Measurements from ENCODE around the gene NAA38.

The NAA38 gene, protein sequence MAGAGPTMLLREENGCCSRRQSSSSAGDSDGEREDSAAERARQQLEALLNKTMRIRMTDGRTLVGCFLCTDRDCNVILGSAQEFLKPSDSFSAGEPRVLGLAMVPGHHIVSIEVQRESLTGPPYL

GRCh38 chr17:7856811-7857712 lies at the start of gene NAA38:
Gene NAA38, minus strand, starts transcription at chr17:7857559. Its CDS starts 96 bp downstream, at chr17:7857463.
- peak; percentile 99 for DNase-seq

DNA sequence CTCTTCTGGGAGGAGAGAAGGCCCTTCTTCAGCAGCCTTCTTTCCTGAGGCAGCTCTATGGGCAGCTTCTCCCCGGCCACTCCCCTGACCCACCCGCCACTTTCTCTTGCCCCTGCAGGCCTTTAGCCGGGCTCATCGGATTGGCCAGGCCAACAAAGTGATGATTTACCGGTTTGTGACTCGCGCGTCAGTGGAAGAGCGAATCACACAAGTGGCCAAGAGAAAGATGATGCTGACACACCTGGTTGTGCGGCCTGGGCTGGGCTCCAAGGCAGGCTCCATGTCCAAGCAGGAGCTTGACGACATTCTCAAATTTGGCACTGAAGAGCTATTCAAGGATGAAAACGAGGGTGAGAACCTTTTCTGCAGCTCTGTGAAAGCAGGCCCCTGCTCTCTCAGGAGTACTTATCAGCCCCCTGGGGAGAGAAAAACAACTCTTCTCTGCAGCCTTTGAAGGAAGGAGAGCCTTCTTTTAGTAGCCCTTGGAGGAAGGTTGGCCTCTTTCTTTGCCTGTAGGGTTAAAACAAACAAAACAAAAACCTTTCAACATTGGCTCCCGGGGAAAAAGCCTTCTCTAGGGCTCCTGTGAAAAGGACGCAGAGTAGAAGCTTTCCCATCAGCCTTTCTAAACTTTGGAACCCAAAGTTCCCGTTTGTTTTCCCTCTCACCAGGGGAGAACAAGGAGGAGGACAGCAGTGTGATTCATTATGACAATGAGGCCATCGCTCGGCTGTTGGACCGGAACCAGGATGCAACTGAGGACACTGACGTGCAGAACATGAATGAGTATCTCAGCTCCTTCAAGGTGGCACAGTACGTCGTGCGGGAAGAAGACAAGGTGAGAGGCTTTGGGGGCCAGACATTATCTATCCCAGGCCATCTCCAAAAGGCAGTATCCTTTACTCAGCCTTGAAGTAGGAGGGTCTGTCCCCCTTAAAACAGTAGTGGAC lies 46.1 kb upstream of the NAA38 start:
- no peak for DNase-seq

DNA sequence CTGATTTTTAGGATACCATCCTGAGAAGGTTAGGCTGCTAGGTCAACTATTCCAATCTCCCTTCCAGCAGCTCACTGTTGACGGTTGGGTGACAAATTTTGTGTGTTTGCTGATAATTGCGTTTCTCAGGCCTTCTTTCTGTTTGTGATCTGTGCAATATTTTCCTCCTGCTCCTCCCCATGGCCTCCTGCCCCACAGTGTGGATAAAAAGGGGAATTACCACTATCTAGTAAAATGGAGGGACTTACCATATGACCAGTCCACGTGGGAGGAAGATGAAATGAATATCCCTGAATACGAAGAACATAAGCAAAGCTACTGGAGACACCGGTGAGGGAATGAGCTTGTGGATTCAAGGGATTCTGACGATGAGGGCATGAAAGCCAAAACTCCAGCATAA lies 40.4 kb upstream of the NAA38 start:
- peak; percentile 32 for DNase-seq

DNA sequence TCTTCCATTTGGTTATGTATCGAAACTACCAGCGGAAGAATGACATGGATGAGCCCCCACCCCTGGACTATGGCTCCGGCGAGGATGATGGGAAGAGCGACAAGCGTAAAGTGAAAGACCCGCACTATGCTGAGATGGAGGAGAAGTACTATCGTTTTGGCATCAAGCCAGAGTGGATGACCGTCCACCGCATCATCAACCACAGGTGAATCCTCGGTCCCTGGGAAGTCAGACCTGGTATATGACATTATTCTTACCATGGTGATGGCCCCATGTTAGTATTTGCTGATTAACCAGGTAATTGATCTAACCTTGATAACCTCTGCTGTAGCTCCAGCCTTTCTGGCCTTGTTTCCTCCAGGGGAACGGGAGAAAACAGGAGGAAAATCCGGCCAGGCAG lies 39.7 kb upstream of the NAA38 start:
- DNase-seq: no peak

DNA sequence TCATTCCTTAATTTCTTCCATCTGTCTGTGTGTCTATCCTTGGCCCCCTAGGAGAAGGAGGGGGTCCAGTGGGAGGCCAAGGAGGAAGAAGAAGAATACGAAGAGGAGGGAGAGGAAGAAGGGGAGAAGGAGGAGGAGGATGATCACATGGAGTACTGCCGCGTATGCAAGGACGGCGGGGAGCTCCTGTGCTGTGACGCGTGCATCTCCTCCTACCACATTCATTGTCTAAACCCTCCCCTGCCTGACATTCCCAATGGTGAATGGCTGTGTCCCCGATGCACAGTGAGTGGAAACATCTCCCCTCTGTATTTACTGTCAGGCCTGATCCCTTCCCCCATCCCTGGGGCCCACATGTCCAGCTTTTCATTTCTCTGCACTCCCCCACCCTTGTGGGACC lies 37.5 kb upstream of the NAA38 start:
- no peak for DNase-seq

DNA sequence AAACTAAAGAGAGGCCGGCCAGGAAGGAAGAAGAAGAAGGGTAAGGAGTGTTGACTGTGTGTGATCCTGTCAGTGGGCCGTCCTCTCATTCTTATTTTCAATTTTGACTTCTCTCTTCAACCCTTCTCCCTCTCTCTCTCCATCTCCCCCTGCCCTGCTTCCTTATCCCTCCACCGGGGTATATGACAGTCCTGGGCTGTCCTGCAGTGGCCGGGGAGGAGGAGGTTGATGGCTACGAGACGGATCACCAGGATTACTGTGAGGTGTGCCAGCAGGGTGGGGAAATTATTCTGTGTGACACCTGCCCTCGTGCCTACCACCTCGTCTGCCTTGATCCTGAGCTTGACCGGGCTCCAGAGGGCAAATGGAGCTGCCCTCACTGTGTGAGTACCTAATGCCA lies 36.9 kb upstream of the NAA38 start:
- no peak for DNase-seq

DNA sequence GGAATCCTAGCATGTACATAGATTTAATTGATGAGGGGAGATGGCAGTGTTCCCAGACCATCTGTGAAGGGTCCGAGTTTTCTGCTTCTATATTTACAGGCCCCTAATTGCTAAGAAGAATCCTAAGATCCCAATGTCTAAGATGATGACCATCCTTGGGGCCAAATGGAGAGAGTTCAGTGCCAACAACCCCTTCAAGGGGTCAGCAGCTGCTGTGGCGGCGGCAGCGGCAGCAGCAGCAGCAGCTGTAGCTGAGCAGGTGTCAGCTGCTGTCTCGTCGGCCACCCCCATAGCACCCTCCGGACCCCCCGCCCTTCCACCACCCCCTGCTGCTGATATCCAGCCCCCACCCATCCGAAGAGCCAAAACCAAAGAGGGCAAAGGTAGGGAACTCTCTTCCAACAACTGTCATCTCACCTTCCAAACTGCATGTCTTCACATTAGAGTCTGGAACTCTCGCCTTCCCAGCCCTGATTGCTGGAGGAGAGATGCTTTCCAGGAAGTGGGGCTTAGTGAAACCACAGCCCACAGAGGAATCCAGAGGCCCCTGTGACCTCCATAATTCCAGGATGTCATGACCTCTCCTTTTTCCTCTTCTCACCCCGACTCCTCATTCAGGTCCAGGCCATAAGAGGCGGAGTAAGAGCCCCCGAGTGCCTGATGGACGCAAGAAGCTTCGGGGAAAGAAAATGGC lies 36.0 kb upstream of the NAA38 start:
- DNase-seq: no peak

DNA sequence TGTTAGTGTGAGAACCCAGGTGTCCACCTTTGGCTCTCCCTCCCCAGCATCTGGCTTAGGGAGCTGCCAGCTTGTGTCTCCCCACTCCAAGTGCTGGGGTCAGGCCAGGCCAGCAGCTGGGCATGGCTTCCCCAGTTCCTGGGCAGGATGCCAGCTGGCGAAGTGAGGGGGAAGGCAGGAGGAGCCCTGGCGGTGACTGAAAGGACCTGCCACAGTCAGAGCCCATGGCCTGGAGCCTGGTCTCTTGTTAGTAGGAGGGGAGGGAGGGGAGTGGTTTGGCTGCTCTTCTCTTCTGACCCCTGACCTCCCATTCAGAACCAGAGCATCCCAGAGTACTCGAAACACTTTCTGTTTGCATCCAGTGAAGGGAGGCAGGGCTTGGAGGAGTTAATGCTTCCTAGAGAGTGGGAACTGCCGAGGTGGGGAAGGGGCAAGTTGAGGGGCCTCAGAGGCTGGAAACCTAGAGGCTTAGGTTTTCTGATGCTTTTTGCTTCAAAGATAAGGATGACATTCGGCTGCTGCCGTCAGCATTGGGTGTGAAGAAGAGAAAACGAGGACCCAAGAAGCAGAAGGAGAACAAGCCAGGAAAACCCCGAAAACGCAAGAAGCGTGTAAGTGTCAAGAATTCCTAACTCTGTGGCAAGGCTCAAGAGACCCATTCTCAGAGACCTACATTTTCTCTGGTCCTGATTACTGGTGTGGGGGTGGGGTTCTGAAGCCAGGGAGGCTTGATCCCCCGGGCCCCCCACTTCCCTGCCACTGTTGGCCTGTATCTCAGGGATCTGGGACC lies 32.0 kb upstream of the NAA38 start:
- DNase-seq: peak; percentile 14

DNA sequence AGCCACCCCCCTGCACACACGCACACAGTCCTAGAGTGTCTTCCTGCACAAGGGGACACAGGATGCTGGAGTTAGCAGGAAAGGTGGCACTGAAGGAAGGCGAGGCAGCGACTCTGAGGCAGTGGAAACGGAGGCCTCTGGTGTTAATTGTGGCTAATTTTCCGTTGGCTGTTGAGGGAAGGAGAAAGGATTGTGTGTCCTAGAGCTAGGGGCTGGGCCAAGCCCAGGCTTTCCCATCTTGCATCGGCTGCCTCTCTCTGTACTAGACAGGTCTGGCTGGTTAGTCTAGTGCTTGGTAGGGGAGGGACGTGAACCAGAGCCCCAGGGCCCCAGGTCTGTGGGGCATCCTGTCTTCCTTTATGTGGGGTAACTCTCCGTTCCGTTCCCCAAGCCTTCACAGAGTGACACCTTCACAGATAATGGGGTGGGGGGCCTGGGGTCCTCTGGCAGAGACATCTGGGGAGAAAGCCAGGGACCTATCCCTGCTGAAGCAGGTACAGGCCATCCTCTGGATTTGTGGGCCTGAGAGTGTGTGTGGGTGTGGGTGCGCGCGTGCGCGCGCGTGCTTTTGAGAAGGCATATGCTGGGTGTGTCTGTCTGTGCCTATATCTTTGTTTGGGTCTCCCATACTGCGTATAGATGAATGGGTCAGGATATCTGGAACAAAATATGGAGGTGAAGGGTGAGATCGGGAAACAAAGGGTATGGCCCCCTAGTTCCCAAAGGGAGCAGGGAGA lies 31.0 kb upstream of the NAA38 start, which contains the start of gene CHD3:
Gene CHD3 (plus strand): TSS at position 606 of the 737 bp plus-strand sequence. CDS start 212 bp downstream, outside the sequence.
- DNase-seq: peak; percentile 34

GRCh38 chr17:7887482-7888183 lies 30.3 kb upstream of the NAA38 start:
- peak; percentile 98 for DNase-seq

GRCh38 chr17:7887038-7887481 lies 29.7 kb upstream of the NAA38 start:
- DNase-seq: no peak

DNA sequence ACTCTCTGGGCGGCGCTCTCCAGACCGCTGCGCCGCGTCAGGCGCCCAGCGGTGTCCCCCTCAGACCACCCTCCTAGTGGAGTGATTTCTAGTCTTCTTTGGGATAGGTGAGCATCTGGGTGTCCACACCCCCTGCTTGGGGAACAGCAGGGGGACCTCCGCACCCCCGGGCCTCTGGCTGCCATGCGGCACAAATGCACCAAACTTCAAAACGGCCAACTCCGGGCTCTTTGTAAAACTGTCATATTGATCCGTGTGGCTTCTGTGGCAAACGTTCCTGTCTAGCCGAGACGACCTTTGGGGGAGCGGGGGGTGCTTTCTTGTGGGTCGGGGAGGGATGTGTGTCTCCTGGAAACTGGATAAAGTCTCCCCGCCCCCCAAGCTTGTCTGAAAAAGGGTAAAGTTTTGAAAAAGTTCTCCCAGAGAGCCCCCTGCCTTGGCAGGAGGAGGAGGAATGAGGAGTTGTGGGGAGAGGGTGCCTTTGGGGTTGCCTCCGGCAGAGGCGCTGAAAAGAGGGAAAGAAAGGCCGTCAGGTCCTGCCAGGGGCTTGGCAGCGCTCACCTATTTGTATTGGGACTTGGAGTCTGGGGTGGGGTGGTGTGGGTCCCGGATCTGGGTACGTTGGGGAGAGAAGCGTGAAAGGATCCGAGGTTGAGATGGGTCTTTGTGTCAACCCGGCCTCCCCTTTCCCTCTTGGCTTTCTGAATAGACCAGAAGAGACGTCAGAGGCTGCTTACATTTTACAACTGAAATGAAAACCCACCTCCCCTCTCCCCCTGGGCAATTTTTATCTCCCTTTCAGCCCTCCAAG lies 29.1 kb upstream of the NAA38 start:
- DNase-seq: peak; percentile 58

- peak; percentile 25 for DNase-seq
Observed at GRCh38 chr17:7885367-7886226, 28.2 kb upstream of the NAA38 start.

DNA sequence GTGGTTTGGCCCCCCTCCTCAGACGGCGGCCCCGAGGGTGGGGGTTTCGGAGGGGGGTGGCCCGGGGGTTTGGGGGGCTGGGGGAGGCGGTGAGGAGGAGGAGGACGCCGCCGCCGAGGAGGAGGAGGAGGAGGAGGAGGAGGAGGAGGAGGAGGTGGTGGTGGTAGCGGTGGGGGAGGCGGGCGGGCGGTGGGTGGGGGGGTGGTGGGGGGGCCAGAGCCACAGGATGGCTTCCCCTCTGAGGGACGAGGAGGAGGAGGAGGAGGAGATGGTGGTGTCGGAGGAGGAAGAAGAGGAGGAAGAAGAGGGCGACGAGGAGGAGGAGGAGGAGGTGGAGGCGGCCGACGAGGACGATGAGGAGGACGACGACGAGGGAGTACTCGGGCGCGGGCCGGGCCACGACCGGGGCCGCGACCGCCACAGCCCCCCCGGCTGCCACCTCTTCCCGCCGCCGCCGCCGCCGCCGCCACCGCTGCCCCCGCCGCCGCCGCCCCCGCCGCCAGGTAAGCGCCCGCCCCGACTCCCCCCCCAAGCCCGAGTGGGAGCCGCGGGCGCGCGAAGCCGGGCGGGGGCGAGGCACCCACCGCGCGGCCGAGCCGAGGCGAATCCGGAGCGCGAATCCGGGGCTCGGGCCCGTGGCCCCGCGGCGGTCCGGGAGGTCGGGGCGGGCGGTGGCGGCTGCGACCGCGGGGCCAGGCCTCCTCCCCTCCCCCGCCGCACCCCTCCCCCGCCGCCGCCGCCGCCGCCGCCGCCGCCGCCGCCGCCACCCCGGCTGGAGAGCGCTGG lies 27.4 kb upstream of the NAA38 start:
- DNase-seq: peak; percentile 19

GRCh38 chr17:7883781-7884386 lies 26.5 kb upstream of the NAA38 start:
- peak; percentile 68 for DNase-seq

DNA sequence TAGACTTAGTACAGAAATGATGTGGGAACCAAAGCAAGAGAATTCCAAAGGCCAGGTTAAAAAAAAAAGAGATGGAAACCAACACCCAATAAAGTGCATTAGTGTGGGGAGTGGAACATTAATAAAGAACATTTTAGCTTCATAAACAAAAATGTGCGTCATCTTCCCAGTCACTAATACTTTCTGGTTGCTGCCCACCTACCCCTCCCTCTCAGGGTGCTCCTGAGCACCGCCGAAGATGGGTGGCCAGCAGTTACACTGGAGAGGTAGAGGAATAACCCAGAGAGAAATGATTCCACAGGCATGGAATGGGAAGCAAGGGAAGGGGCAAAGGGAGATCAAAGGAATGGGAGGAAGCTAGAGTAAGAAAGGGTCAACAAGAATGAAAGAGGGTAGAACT lies 25.3 kb upstream of the NAA38 start:
- no peak for DNase-seq

DNA sequence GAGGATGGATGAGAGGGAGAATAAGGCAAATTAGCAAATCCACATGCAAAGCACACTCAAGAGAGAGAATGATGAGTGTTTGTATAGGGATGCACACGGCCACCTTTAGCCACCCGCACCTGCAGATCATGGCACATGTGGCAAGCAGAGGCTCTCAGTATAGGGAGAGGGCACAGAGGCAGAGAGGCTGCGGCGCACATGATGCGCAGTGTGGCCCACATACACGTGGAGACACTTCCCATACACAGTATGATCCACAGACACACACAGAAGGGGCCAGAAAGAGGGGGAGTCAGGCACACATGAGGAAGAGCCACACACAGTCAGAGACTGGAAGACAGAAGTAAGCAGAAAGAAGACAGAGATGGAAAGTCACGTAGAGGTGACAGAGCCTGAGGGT lies 24.7 kb upstream of the NAA38 start:
- DNase-seq: no peak
